HT1080 (cell line): ENCODE results near the gene ST3GAL5. TPM values are rescaled to one million over a fixed set of nuclear protein-coding genes. Genes with fewer than 3 reads are reported as not detected.

Source experiments
- DNase-seq: peaks from one replicate; pipeline ENCODE4 v3.0.0-alpha.2; 2015; ENCODE audit warnings: low read depth
- total RNA-seq: library from RNA; depleted of rRNA; stranded (reverse); fragments of >200 nt; shearing (Covaris generic); gene quantifications from 2 replicates; pipeline ENCODE4 v1.2.3, GENCODE V29; 2014

Gene ST3GAL5
- total RNA-seq, 1 experiment from 2014 or later: 1.2 TPM

DNA sequence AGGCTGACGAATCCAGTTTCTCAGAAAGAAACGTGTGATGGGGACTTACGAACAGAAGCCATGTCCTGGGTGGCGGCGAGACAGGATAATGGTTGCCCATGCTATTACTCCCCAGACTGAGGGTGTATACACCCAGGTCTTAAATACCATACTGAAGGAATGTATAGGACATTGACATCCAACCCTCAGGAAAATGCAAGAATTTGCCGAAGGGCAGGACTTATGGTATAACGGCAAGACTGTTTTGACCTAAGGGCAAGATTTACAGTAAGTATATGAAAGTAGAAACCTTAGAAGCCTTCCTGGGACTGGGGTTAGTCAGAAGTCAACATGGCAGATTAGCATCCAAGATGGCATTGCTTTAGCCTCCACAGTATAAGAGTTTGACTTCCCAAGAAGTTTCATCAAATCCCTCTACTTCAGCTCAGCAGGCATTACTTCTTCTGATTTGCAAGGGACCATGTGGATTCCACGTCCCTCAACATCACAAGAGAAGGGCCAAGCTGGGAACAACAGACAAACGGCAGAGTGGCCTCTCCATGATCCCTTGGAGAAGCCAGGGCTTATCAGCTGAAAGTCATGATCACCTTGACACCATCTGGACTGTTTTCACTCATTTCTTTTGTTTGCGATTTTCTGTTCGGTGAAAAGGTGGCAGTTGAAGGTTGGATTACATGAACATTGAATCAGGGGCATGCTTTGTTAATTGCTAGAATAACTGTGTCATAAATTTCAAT is 21.1 kb downstream of the ST3GAL5 start:
- no peak for DNase-seq

DNA sequence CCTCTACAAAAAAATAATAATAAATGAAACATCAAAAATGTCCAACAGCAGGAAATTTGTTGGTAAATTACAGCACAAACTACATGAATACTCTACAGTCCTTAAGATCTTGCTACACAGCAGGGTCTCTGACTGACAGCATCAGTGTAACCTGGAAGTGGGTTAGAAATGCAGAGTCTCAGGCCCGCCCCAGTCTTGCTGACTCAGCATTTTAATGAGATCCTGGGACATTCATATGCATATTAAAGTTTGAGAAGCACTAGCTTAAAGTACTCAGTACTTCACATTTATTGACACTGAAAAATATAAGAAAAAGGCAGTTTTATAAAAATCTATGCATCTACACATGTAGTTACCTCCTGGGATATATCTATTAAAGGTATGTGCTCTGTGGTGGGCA is 21.7 kb downstream of the ST3GAL5 start:
- DNase-seq: no peak

DNA sequence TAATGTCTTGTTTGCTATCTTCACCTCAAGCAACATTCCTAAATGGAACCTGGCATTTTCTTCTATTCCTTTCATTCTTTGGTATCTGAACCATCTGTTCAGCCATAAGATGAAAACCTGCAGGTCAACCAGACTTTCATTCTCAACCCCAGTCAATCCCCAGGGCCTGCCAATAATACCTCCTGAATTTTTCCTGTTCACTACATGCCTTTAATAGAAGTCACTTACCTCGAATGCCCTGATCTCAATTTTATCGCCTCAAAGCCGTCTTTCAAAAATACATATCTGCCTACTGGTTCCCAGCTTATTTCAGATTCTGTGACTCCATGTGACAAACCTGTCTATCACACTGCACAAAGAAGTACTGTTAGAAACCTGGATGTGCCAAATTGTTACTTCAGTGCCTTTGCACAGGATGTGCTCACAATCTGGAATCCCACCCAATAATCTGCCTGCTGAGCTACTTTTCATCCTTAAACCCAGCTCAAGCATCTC is 22.6 kb downstream of the ST3GAL5 start:
- no peak for DNase-seq

DNA sequence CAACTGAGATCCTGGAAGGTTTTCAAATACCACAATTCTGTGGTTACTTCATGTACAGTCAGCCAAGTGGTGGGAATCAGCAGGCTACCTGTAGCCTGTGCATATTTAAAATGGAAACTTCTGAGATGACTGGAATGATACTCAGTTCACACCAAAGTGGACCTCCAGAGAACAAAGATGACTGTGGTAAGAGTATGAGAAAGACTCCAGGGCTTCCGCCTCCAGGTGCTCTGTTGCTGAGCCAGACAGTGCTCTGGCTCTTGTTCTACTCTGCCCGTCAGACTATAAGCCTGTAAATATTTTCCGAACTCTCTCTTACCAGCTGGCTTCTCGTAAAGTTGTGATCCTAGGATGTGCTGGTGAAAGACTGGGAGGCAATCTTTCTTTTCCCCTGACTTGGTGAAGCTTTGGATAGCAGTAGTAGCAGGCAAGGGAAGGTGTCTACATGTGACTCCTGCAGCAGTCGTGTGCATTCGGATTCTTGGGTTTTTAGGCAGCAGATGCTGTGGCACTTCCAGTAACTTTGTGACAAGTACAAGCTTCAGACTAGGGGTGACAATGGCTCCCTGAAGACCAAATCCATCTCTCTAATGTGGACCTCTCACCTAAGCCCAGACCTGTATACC is 23.1 kb downstream of the ST3GAL5 start:
- DNase-seq: peak; percentile 10

DNA sequence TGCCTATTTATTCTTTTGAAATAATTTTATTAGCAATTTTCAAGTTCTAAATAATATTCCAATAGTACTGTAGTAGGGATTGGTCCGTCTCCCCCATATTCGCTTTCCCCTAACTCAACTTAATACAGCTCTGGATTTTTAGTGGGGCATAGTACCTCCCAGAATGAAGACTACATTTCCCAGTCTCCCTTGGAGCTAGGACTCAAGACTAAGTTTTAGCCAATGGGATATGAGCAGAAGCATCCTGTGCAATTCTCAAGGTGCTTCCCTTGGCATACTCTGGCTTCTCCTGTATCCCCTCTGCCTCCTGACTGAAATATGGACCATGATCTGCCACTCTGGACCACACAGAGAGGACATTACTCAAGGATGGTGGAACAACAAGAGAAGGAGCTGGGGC is 24.1 kb downstream of the ST3GAL5 start:
- DNase-seq: no peak

DNA sequence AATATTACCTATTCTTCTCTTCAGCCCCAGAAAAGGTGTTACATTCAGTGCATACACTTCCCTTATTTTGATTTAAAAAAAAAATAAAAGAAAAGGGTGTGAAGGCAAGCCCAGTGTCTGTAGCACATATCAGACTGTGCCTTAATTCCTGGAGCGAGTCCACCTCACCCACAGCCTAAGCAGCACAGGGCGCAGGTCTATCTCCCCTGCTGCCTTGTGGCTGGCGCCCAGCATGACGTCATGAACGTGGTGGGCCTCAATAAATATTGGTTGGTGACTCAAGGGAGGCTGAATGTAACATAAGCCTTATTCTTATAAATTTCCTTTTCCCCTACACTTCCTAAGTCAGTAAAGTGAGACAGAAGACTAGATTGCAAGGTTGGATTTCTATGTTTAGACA is 26.4 kb downstream of the ST3GAL5 start:
- DNase-seq: peak; percentile 60

DNA sequence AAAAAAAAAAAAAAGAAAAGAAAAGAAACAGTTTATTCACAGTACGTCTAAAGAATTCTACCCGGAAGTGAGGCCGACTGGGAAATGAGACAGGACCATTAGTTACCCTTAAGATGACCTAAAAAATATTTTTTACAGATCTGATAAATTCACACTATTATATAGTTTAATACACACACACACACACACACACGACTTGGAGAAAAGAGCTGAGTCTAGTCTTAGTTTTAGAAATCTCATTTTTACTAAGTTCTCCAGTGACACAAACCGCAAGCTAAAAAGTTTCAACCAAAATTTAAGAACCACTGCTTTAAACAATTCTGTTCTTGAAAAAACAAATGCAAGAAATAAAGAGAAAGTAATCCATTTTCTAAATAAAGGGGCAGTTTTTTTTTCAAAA is 27.1 kb downstream of the ST3GAL5 start:
- DNase-seq: no peak

DNA sequence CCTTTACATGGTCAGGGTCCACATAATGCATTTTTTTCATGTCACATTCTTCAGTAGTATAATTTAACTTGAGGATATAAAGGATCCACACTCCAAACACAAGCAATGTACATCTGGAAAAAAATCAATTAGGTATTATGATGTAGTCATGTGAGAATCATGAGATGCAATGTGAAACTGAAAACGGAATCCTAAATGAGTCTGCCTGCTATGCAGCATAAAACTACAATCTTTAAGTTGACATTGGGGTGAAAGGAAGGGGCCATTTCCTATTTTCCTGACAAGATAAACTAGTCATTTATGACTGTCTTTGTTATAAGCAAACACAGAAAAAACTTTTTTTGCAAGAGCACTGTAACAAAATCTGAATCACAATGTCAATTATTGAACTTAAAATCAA is 27.6 kb downstream of the ST3GAL5 start:
- DNase-seq: no peak

DNA sequence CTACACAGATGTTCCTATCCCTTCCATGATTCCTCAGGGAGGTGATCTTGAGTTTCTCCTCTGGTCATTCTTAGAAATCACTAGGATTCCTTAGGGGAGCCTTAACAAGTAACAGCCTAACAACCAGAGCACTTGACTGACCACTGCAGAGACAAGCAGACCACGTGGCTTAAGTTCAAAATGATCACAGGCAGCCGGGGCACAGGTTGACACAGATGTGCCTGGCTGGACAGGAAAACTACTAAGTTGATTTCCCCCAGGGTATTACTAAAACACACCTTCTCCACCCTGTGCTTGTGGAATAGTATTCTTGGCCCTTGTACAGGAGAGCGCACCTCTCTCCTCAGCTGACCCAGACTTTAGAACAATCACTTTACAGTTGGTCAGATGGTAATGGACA is 29.9 kb downstream of the ST3GAL5 start:
- no peak for DNase-seq

DNA sequence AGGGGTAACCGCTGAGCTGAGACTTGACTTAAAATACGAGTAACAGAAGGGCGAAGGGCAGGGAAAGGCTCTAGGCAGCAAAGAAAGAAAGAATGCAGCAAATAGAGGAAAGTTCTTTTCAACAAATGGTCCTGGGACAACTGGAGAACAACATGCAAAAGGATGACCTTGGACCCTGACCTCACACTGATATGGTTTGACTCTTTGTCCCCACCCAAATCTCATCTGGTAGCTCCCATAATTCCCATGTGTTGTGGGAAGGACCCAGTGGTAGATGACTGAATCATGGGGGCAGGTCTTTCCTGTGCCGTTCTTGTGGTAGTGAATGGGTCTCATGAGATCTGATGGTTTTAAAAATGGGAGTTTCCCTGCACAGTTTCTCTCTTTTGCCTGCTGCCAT is 33.9 kb downstream of the ST3GAL5 start:
- DNase-seq: no peak

DNA sequence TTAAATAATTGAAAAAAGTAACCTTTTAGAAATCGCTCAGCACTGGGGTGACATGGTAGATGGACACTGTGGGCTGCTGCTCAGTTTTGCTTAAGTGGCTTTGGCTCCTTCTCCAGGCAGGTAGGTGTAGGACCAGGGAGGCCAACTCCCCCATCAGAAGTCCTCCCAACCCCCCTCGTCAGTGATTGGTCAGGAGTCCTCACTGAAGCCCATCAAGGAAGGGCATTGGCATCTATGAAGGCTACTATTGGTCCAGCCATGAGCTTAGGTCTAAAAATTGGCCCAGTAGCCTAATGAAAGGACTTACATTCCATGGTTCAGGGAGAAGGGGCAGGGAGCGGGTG is 34.7 kb downstream of the ST3GAL5 start:
- no peak for DNase-seq

DNA sequence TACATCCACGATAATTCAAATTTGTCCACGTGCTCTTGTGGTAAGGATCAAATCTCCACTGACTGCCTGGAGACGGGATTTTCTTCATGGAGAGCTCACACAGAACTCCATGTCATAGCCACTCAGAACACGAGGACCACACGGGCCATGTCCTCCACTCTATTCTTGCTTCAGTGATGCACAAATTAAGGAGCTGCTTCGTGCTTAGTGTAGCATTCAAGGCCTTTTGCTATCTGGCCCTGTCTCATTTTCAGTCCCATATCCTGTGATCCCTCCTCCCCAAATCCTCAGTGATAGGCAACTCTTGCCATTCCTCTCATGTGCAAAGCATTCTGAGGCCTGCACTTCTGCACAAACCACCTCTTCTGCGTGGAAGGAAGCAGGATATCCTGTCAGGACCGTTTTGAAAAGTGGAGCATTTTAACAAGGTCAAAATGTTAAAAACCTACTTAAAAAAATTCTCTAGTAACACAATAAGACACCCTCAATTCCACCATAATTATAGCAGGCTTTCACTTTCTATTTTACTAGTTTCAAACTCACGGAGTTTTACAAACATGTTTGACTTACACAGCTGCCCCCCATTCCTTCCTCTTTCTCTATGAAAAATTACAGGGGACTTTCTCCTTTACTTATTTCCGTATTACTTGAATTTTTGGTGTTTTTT is 35.2 kb downstream of the ST3GAL5 start:
- DNase-seq: no peak

DNA sequence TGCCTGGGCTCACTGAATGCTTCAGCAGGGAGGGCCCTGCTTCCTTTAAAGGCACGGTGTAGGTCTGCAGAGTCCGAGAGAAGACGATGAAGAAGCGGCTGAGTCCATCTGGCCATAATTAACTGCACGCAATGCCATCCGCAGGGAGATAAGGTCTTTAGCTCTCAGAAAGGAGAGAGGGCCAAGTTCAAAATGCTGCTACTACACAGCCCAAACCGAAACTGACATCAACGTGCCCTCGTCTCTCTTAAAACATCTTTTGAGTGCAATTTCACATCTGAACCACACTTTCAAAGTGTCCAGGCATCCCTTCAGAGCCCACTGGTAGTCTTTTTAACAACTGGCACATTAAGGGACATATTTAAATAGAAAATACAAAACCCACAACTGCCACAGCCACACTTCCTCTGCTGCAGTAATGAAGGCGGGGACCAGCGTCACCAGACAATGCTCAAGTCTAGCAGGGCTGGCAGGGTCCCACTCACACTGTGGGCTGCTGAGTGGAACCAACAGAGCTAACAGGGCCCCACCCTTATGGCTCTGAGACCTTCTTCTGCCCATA is 35.8 kb downstream of the ST3GAL5 start:
- no peak for DNase-seq

DNA sequence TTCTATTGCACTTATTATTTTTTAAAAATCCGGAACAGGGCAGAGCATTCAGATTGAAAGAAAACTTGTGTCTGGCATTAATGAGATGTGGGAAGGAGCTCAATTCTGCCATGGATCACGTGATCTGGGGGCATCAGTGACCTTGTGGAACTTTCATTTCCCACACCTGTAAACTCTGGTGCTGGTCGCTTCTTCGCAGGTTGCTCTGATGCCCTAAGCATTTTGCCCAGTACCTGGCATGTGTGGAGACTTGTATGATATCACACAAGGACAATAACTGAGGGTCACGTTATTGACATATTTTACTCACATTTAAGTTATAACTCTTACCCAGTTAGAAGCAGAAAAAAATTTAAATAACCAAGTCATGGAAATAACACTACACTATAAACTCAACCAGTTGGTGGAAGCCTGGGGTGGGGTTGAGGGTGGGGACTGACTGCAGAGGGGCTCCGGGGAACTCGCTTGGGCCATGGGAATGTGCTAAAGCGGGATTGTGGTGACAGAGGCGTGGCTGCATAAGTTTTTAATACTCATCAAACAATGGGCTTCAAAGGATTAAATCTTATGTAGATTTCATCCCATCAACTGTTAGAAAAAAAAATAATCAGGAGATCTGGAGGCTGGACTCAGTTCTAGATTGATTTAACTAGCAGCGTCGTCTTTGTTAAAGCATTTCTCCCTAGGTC is 36.5 kb downstream of the ST3GAL5 start:
- DNase-seq: no peak

DNA sequence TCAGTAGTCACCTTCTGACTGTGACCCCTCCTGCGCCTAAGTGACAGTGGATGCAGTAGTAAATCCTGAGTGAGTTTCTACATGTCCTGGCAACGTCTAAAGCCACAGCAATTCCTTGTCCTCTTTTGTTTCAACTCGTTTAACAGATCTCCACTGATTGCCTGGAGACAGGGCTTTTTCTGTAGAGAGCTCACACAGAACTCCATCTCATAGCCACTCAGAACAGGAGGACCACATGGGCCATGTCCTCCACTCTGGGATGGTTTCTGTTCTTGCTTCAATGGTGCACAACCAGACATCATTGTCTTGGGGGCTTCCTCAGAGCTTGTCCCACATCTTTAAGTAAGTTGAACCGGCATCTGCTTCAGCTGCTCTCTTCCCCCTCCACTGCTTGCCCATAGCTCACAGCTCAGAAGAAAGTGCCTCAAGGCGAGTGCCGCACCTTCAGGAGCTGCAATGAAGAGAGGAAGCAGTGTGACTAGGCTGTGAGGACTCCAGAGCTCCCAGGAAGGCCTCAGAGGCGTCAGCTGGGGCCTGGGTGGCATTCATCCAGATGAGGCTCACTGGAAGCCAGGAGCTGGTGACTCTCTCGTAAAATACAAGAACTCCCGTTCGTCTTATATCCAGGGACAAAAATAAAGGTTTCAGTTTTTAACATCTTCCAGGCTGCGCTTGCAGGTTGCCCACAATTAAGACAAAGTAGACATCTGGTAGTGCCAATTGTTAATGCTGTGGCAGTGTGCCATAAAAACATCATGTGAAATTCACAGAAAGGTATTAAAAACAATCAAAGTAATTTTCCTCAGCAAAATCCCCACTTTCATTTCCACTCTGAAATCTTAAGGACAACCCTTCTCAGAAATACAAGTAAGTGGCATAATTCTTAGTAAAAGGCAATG is 37.3 kb downstream of the ST3GAL5 start:
- no peak for DNase-seq

DNA sequence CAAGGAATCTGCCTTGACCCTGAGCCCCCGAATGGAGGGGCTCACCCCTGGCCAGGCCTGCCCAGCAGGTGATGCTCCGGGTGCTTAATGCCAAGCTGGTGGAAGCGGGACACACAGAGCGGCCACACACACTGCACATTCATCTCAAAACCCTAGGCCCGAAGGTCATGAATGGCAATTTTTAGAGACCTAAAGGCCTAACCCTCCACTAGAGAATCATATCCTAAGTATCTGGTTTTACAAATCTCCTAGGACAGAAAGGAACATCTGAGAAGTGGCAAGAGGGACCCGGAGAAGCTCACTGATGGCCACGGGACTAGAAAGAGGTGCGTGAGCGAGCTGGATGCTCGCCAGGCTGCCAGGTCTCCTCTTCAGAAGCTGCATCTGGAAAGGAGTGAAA is 38.3 kb downstream of the ST3GAL5 start:
- DNase-seq: no peak

DNA sequence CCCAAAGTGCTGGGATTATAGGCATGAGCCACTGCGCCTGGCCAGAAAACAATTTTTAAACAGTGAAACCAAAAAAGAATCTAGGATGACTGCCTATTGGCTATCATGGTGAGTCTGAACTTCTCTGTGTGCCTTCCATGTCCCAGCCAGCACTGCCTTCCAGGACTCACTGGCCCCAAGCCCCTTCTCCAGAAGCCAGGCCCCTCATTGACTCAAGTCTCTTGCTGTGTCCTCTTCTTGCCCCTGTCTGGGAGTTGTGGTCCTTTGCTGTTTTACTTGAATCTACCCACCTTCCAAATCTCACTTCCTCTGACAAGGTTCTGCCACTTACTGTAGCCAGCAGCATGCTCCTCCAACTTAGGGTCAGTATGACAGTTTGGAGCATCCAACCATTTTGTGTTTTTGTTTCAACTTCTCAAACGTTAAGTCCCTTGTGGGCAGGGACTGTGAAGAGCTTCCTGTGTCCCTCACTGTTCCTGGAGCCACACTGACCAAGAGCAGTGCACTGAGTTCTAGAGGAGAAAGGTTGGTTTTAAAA is 41.7 kb downstream of the ST3GAL5 start:
- no peak for DNase-seq

DNA sequence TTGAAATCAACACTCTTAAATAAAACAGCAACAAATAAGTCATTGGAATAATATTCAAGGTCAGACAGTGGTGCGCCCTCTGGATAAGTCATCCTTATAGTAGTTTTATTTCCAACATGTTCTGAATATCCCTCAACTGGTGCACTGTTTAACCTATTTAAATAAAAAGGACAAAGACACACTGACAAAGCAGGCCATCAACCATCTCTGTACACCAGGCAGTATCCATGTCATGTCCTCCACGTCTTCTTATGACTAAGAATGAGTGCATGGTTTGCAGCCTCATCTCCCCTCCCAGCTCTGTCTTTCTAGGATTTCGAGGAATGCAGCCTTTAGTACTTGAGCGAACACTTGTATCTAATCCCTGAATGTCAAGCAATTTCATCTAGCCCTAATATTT is 42.4 kb downstream of the ST3GAL5 start:
- peak; percentile 27 for DNase-seq

DNA sequence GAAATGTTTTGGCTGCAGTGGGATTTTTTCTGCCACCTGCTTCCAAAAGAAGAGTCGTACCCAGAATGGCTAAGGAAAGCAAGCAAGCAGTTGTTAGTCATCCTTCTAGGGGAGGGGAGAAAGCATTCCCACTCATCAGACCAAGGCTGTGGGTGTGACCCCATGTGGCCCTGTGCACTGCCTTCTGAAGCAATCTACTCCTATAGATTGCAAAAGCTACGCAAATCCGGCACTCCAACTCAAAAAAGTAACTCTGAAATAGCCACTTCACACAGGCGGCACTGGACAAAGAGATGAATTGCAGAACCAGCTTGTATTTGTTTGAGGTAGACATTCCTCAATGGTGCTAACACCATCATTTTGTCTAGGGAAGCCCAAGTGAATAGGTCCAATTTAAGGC is 44.3 kb downstream of the ST3GAL5 start:
- no peak for DNase-seq

DNA sequence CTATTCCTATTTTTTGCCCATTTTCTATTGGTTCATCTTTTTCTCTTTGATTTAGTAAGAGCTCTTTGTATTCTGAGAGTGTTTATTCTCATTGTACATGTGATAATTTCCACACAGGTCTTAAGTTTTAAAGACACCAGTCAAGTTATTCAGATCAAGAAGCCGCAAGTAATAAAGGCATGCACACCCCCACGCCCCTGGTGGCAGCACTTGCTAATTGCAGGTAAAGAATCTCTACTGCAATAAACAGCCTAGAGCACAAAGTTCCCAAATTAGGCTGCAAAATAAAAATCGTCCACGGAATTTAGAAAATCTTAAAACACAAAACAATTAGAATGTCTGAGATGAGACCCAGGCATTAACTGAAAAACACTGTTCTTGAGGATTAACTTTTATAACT is 45.2 kb downstream of the ST3GAL5 start:
- DNase-seq: peak; percentile 21
